Measurements from ENCODE around the gene SSR4. TPM values are rescaled to one million over a fixed set of nuclear protein-coding genes. Genes with fewer than 3 reads are reported as not detected.

Gene SSR4
- total and polyA plus RNA-seq, 2 of the 8 experiments (the other 6 are each of a cell fraction or from before 2014, with no cell fraction given) = 168 to 642 TPM

GRCh38 chrX:153784325-153784967, 10.0 kb upstream of the SSR4 start (continued):
- no peak for TF ChIP-seq RNF2 (IDR thresholded peaks at IDR 0.05; ENCODE audit: borderline replicate concordance, low read depth, low read length, missing control alignments, poor library complexity, severe bottlenecking)
- no peak for TF ChIP-seq SUZ12 (IDR thresholded peaks at IDR 0.05; ENCODE audit: low read length)
- TF ChIP-seq E2F6 (IDR thresholded peaks at IDR 0.05) = no peak
- no peak for TF ChIP-seq ASH2L (IDR thresholded peaks at IDR 0.05; ENCODE audit: low read length)
- no peak for TF ChIP-seq MAX (IDR thresholded peaks at IDR 0.05)

Data from H1 (cell line).